Stimulated activated naive CD8-positive, alpha-beta T cell treated with anti-CD3 and anti-CD28 coated beads, Interleukin-15, amount 100 ng/mL, for 72 hours (primary cell): ENCODE data around the gene RASGRF2.
"Not testable (repeated sequence)": the region's sequence is repeated elsewhere in the genome, so short reads cannot be mapped to it uniquely, and the experiment has no call there.

Experiments used
- ATAC-seq: fragments of 150-1000 bp; cut with Tn5 transposase; 2 replicates; pipeline ENCODE4 v1.10.0; 2021; ENCODE audit warnings: mild to moderate bottlenecking, moderate library complexity
- DNase-seq, 2 donors: peaks; one replicate each; pipeline ENCODE4 v3.0.0; 2021 to 2022
- H3K27ac Mint-ChIP-seq, 2 donors: one replicate each; pipeline ENCODE4 v1.8.0; 2022; ENCODE audit warnings: mild to moderate bottlenecking in 2 of 2, mixed read lengths in 2 of 2, moderate library complexity in 2 of 2
- H3K27me3 Mint-ChIP-seq: one replicate; pipeline ENCODE4 v1.8.0; 2022; ENCODE audit warnings: mixed read lengths
- H3K4me1 Mint-ChIP-seq: one replicate; pipeline ENCODE4 v1.8.0; 2022; ENCODE audit warnings: mild to moderate bottlenecking, mixed read lengths
- H3K4me3 Mint-ChIP-seq, 2 donors: one replicate each; pipeline ENCODE4 v1.8.0; 2022; ENCODE audit warnings: mild to moderate bottlenecking in 2 of 2, mixed read lengths in 2 of 2, moderate library complexity in 1 of 2
- H3K9me3 Mint-ChIP-seq, 2 donors: one replicate each; pipeline ENCODE4 v1.8.0; 2022; ENCODE audit warnings: mixed read lengths in 2 of 2

RASGRF2 gene

DNA sequence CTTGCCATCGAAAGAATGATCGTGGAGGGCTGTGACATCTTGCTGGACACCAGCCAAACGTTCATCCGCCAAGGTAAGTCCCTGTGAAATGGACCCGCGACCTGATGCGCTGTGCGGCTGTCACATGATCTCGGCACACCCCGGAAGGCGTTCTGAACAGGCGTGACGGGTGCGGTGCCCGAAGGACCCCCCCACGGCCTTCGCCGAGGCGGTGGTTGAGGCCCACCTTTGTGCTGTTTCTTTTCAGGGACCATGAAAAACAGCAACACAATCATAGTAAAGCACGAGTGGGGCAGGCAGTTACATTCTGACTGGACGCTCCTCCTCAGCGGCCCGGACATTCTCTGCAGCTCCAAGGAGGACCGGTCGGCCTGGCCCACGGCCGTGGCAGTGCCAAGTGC is 126.7 kb downstream of the RASGRF2 start:
- H3K4me1 Mint-ChIP-seq: no peaks in the 10 kb centered on the region
- H3K4me3 Mint-ChIP-seq: no peak overlapping the region
- ATAC-seq (no peak), DNase-seq (no peak)
- H3K27me3 Mint-ChIP-seq: no peaks in the 10 kb centered on the region
- H3K27ac Mint-ChIP-seq: no peak overlapping the region
- no peaks in the 10 kb centered on the region for H3K9me3 Mint-ChIP-seq

DNA sequence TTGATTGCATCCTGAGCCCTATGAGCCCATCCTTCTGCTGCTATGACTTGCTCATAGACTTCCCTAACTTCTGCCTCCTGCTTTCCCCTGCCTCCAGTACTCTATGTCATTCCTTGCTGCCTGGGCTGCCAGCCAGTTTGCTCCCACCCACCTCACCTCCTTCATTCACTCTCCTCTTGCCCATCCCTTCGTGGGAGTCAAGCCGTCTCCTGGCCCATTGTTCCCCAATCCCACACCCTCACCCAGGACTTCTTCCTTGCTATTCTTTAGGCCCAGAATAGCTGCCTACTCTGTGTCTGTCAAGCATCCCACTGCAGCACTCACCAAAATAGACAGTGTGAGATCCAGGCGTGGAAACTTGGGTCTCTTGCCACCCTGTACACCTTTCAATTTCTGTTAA is 131.0 kb downstream of the RASGRF2 start:
- Mint-ChIP-seq H3K4me1 (no peaks in the 10 kb centered on the region), H3K27ac (peak overlapping the region in 1 of 2 donors; percentile 57), H3K27me3 (no peaks in the 10 kb centered on the region), H3K9me3 (no peaks in the 10 kb centered on the region), H3K4me3 (no peak overlapping the region)
- no peak for ATAC-seq
- DNase-seq: no peak

DNA sequence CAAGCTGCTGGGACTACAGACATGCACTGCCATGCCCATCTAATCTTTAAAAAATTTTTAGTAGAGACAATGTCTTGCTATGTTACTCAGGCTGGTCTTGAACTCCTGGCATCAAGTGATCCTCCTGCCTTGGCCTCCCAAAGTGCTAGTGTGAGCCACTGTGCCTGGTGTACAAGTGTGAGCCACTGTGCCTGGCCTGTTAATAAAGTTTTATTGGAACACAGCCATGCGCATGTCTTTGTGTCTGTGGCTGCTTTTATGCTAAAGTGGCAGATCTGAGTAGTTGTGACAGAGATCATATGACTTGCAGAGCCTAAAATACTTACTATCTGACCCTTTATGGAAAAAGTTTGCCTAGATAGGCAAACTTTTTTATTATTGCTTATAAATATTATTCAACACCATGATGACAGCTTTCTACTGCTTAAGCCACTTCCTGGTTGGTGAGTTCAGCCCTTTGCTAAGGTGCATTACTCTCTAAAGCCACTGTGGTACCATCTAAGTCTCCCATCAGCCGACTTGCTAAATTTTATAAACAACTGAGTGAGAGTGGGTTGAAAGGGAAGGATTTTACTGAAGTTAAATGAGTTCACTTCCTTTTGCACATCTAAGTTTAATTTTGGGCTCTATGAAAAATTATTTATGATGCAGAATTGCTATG is 133.5 kb downstream of the RASGRF2 start:
- no peaks in the 10 kb centered on the region for H3K27me3 Mint-ChIP-seq
- no peak overlapping the region for H3K27ac Mint-ChIP-seq
- H3K9me3 Mint-ChIP-seq: no peaks in the 10 kb centered on the region
- DNase-seq (no peak), ATAC-seq (no peak)
- no peaks in the 10 kb centered on the region for H3K4me1 Mint-ChIP-seq
- H3K4me3 Mint-ChIP-seq: no peak overlapping the region

DNA sequence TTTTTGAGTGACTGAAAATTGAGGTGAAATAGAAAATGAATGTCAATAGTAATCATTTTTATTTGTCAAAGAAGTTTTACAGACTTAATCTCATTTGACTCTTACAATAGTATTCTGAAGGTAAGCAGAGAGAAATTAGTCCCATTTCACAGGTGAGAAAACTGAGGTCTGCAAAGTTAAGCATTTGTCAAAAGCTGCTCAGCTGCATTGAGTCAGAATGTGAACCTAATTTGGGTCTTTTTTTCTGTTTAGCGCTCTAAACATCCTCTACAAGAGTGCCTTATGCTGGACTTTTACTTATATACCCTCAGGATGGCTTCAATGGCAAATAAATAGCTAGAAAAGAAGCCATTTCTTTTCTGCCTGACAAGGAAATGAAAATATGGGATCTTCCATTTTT is 135.7 kb downstream of the RASGRF2 start:
- Mint-ChIP-seq H3K27ac (no peak overlapping the region), H3K4me1 (no peaks in the 10 kb centered on the region), H3K4me3 (no peak overlapping the region), H3K27me3 (no peaks in the 10 kb centered on the region), H3K9me3 (no peaks in the 10 kb centered on the region)
- no peak for DNase-seq
- no peak for ATAC-seq

DNA sequence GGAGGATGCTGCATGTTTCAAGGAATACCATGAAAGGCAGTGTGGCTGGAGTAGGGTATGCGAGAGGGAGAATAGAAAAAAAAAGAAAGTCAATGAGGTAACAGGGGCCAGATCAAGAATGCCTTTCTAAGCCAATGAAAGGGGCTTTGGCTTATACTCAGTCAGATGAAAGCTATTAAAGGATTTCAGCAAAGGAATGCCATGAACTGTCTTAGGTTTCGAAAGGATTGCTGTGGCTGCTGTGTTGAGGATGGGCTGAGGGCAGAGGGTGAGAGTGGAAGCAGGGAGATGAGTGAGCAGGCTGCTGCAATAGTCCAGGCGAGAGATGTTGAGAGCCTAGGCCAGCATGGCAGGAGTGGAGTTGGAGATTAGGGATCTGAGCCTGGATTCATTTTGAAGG is 137.6 kb downstream of the RASGRF2 start:
- H3K4me3 Mint-ChIP-seq: no peak overlapping the region
- no peak overlapping the region for H3K27ac Mint-ChIP-seq
- DNase-seq: no peak
- peaks cover 0 to 5% of the 10 kb centered on the region in 2 donors for H3K9me3 Mint-ChIP-seq
- no peaks in the 10 kb centered on the region for H3K4me1 Mint-ChIP-seq
- ATAC-seq: no peak
- H3K27me3 Mint-ChIP-seq: no peaks in the 10 kb centered on the region

DNA sequence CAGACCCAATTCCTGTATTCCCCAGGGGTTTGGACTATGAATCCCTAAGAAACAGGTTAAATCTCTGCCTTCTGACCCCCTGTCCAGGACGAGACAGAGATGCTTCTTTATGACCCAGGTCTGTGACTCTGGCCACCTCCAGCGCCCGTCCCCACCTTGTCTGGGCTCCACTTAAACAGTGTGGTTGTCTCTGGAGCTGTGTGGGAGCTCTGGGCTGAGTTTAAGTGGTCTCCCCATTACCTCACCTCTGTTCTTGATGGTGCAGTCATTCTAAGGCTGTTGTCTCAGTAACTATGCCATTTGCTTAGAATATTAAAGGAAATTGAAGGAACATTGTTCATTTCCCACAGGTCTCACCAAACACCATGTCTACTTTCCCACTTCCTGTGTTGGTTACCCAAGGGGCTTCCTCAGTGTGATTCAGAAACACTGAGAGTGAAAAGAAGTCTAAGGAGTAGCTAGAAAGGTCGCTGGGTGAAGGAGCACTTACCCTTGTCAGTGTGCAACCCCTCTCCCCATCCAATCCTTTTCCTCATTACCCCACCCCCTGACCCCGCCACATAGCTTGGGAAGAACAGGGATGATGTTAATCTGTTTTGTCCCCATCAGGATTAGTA is 145.2 kb downstream of the RASGRF2 start:
- peak overlapping the region; percentile 8 to 52 for H3K4me3 Mint-ChIP-seq
- ATAC-seq: peak; percentile 79

DNA sequence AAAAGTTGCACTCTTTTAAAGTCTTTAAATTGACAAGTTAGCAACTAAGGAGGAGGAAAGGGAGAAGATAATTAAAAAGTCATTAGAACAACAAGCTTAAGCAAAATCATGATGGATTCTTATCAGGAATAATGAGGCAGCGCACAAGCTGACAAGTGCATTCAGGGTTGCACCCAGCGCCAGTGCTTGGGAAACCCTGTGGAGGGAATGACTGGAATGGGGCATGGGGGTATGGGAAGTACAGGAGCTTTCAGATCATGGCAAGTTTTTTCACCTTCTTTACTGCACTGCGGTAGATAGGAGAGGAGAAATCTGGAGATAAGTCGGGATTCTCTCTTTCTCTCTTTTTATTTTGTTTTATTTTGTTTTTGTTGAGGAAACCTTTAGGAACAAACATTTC is 155.1 kb downstream of the RASGRF2 start:
- ATAC-seq (no peak), DNase-seq (no peak)
- no peaks in the 10 kb centered on the region for H3K9me3 Mint-ChIP-seq
- no peaks in the 10 kb centered on the region for H3K27me3 Mint-ChIP-seq
- peaks cover 15% of the 10 kb centered on the region for H3K4me1 Mint-ChIP-seq
- H3K27ac Mint-ChIP-seq: no peak overlapping the region
- no peak overlapping the region for H3K4me3 Mint-ChIP-seq

More for the DNA sequence above, 145.2 kb downstream of the RASGRF2 start:
- H3K27ac Mint-ChIP-seq: peak overlapping the region in 1 of 2 donors; percentile 54
- H3K9me3 Mint-ChIP-seq: peaks cover 0 to 5% of the 10 kb centered on the region in 2 donors
- H3K27me3 Mint-ChIP-seq: no peaks in the 10 kb centered on the region
- DNase-seq: no peak
- H3K4me1 Mint-ChIP-seq: peaks cover 23% of the 10 kb centered on the region

DNA sequence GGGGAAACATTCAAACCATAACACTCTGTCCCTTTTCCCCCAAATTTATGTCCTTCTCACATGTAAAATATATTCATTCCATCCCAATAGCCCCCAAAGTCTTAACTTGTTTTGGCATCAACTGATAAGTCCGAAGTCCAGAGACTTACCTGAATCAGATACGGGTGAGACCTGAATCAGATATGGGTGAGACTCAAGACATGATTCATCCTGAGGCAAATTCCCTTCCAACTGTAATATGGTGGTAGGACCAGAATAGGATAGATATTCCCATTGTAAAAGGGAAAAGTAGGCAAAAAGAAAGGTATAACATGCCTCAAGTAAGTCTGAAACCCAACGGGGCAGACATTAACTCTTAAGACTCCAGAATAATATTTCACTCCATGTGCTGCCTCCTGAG is 157.4 kb downstream of the RASGRF2 start:
- Mint-ChIP-seq H3K9me3 (no peaks in the 10 kb centered on the region), H3K4me3 (no peak overlapping the region), H3K4me1 (peaks cover 36% of the 10 kb centered on the region), H3K27me3 (no peaks in the 10 kb centered on the region), H3K27ac (no peak overlapping the region)
- ATAC-seq (no peak), DNase-seq (no peak)

DNA sequence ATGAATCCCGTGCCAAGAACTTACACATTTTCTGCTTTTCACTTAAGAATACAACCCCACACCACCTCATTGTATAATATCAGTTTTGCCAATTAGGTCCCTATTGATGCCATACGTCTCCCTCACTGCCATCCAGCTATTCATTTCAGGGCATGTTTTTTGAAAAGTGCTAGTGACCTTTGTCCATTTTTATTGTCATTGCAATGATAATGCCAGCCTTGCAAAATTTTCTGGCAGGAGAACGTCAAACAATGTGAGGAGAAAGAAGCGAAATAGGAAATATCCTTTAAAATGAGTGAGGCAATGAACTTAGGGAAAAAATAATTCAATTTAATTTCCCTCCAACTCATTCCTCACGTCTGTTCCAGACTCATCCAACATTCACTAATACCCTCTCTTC is 161.1 kb downstream of the RASGRF2 start:
- Mint-ChIP-seq H3K4me1 (peaks cover 33% of the 10 kb centered on the region), H3K27me3 (no peaks in the 10 kb centered on the region), H3K9me3 (no peaks in the 10 kb centered on the region), H3K27ac (no peak overlapping the region), H3K4me3 (no peak overlapping the region)
- DNase-seq: no peak
- ATAC-seq: no peak

DNA sequence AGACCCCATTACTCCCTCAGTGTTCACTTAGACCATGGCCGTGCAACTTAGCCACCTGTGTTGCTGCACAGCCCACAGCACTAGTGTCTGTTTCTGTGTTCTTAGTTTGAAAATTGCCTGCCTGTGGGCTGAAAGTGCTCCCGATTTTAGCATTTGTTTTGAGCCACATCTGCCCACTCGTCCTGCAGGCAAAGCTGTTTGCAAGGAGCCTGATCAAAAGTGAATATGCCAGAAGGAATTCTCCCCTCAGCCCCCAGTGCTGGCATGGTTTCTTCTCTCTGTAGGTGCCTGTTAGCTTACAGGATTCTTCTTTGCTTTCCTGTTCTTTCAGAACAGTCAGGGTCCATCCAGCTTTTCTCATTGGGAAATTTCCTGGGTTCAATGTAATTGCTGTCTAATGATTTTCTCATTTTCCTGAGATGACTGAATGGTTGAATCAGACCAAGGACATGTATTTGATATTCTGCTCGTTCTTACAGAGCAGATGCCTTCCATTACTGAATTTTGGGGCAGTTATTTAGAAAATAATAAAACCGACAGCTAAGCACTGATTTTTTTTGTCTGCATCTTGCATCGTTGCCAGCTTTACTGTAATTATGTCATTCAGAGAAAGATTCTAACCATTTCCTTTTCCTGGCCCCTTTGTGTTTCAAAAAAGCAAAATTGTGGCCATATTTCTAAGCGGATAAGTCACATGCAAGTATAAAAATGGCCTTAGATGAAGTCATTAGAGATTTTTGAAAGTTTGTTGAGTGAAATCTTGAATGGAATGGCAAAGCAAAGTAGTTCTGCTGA is 161.9 kb downstream of the RASGRF2 start:
- Mint-ChIP-seq H3K27ac (peak overlapping the region in 1 of 2 donors; percentile 70), H3K4me3 (no peak overlapping the region), H3K4me1 (peaks cover 33% of the 10 kb centered on the region), H3K27me3 (no peaks in the 10 kb centered on the region), H3K9me3 (no peaks in the 10 kb centered on the region)
- DNase-seq (no peak), ATAC-seq (no peak)

DNA sequence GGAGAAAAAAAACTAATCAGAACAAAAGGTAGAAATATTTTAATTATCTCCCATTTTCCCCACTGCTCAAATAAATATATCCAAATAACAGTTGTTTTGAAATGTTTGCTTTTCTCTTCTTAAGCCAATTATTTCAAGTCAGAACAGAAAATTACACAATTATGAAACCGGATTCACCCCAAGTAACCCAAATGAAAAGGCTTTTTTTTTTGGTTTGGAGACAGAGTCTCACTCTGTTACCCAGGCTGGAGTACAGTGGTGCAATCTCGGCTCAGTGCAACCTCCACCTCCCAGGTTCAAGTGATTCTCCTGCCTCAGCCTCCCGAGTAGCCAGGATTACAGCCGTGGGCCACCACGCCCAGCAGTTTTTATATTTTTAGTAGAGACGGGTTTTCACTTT is 164.5 kb downstream of the RASGRF2 start:
- not testable (repeated sequence) for ATAC-seq, DNase-seq, H3K27ac Mint-ChIP-seq, H3K27me3 Mint-ChIP-seq, H3K4me3 Mint-ChIP-seq, H3K9me3 Mint-ChIP-seq
- H3K4me1 Mint-ChIP-seq: peaks cover 22% of the 10 kb centered on the region

DNA sequence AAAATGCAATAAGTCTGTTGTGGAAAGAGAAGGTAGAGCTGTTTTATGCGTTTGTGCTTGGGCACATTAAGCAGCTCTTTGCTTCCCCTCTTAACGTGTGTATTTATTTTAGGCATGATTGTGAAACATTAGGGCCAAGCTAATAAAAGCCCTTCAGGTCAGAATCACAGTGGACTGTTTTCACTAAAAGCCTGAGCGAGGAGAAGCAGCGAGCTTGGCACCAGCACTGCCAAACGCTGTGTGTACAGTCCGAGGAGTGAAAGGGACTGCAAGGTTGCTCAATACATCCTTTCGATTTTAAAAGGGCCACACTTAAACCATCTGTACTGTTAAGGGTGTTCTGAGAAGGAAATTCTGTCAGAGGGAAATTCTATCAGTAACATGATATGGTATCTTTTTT is 165.8 kb downstream of the RASGRF2 start:
- no peaks in the 10 kb centered on the region for H3K9me3 Mint-ChIP-seq
- DNase-seq (no peak), ATAC-seq (no peak)
- peaks cover 18% of the 10 kb centered on the region for H3K4me1 Mint-ChIP-seq
- H3K27me3 Mint-ChIP-seq: no peaks in the 10 kb centered on the region
- H3K27ac Mint-ChIP-seq: no peak overlapping the region
- H3K4me3 Mint-ChIP-seq: no peak overlapping the region

DNA sequence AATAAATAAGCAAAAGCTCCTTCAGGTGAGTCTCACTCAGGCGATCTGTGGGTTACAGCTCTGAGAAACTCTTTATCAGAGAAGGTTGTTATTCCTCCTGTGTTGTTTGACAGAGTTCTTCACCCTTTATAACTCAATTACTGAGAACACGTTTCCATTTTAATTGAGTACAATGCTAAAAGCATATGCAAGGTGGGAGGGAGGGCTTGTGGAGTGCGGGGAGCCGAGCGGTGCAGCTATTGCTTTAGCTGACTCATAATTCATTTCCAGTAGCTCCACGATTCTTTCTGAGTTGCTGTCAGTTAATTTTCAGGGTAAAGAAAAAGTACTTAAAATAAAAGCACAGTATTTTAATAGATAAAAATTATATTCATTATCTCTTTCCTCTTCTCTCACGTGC is 168.3 kb downstream of the RASGRF2 start:
- Mint-ChIP-seq H3K4me3 (no peak overlapping the region), H3K9me3 (no peaks in the 10 kb centered on the region), H3K4me1 (no peaks in the 10 kb centered on the region), H3K27me3 (no peaks in the 10 kb centered on the region), H3K27ac (no peak overlapping the region)
- ATAC-seq (no peak), DNase-seq (no peak)

DNA sequence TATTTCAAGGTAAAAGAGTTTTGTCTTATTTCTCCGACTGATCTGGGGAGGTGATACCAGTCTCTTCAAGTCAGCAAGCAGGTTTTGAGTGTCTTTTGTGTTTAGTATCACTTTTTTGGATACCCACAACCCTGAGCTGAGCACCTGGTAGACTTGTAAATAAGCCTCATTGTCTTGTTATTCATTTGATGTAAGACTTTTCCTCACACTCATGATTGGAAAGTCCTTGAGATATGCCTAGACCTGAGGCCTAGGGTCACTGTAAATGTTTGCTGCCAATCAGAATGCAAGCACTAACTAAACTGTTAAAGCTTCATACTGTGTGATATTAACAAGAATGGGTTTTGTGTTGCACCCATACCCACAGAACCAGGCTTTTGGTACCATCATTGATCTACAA is 172.2 kb downstream of the RASGRF2 start:
- DNase-seq (no peak), ATAC-seq (no peak)
- Mint-ChIP-seq H3K9me3 (no peaks in the 10 kb centered on the region), H3K4me3 (no peak overlapping the region), H3K27me3 (no peaks in the 10 kb centered on the region), H3K4me1 (no peaks in the 10 kb centered on the region), H3K27ac (no peak overlapping the region)

DNA sequence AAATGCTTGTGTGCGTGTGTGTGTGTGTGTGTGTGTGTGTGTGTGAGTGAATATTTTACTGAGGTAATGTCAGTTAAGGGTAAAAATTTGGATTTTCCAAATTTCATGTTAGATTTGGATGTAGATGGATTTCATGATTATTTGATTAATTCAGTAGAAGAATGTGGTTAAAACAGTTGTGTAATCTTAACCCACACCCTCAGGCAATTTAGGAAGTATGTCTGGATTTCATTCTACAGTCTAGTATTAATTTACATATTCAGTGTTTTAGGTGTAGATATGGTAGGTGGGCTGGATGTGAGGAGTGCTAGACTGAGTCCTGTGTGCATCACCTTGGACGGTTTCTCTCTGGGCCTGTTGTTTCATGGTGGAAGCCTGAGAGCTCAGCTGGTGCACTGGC is 173.9 kb downstream of the RASGRF2 start:
- H3K27me3 Mint-ChIP-seq: no peaks in the 10 kb centered on the region
- DNase-seq: no peak
- no peak for ATAC-seq
- no peak overlapping the region for H3K27ac Mint-ChIP-seq
- no peaks in the 10 kb centered on the region for H3K9me3 Mint-ChIP-seq
- H3K4me1 Mint-ChIP-seq: no peaks in the 10 kb centered on the region
- H3K4me3 Mint-ChIP-seq: no peak overlapping the region

DNA sequence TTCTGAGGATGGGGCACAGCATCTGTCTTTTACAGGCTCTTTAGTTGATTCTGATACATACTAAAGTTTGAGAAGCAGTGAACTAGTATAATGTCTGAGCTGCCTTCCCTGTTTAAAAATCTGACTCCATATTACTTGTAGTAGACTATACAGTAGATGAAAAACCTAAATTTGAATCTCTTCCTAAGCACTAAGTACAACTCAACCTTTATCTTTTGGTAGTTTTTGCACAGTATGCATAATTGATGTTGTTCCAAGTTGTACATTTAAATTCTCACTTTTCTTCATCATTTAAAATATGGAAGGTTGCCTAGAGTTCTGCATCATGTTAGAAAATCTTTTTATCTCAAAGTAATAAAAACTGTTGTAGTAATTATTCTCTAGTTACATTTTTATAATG is 174.4 kb downstream of the RASGRF2 start:
- Mint-ChIP-seq H3K27ac (no peak overlapping the region), H3K4me1 (no peaks in the 10 kb centered on the region), H3K27me3 (no peaks in the 10 kb centered on the region), H3K9me3 (no peaks in the 10 kb centered on the region), H3K4me3 (no peak overlapping the region)
- ATAC-seq (no peak), DNase-seq (no peak)
